ENCODE data around the gene CDH22. TPM values are rescaled to one million over a fixed set of nuclear protein-coding genes. Genes with fewer than 3 reads are reported as not detected.

The CDH22 gene
- total RNA-seq, 3 donors from 2014 or later (not counting 1 experiment from before 2014, with no cell fraction given), result not detected

GRCh38 chr20:46342451-46343347 lies 34.4 kb upstream of the CDH22 start:
- ATAC-seq, result no peak
- Mint-ChIP-seq H3K36me3 (no peaks in the 10 kb centered on the region), H3K27ac (peak overlapping the region in 1 of 2 donors; percentile 59), H3K27me3 (ENCODE audit: low read depth in 2 of 2) (peaks cover 24 to 29% of the 10 kb centered on the region in 2 donors), H3K9me3 (no peaks in the 10 kb centered on the region), H3K4me3 (peak overlapping the region; percentile 72), H3K4me1 (peaks cover 7 to 12% of the 10 kb centered on the region in 2 donors)
- DNase-seq, result no peak
- H3K4me1 ChIP-seq (ENCODE audit: control insufficient read depth, insufficient read depth, low read length), result peaks cover 12% of the 10 kb centered on the region
- H3K36me3 ChIP-seq (ENCODE audit: control insufficient read depth, insufficient read depth, low read length), result no peaks in the 10 kb centered on the region
- 60% methylated on average over 17 of the region's 17 CpGs for WGBS (ENCODE audit: insufficient coverage)
- no peak overlapping the region for H3K27ac ChIP-seq (ENCODE audit: low read length)
- intact Hi-C loops (cut with micrococcal nuclease), result no loop called here
- no peaks in the 10 kb centered on the region for H3K9me3 ChIP-seq (ENCODE audit: control insufficient read depth, insufficient read depth, low read length)
- TF ChIP-seq, protein P1, sequence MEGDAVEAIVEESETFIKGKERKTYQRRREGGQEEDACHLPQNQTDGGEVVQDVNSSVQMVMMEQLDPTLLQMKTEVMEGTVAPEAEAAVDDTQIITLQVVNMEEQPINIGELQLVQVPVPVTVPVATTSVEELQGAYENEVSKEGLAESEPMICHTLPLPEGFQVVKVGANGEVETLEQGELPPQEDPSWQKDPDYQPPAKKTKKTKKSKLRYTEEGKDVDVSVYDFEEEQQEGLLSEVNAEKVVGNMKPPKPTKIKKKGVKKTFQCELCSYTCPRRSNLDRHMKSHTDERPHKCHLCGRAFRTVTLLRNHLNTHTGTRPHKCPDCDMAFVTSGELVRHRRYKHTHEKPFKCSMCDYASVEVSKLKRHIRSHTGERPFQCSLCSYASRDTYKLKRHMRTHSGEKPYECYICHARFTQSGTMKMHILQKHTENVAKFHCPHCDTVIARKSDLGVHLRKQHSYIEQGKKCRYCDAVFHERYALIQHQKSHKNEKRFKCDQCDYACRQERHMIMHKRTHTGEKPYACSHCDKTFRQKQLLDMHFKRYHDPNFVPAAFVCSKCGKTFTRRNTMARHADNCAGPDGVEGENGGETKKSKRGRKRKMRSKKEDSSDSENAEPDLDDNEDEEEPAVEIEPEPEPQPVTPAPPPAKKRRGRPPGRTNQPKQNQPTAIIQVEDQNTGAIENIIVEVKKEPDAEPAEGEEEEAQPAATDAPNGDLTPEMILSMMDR (IDR thresholded peaks at IDR 0.05), result no peak
- H3K27me3 ChIP-seq (ENCODE audit: control insufficient read depth, insufficient read depth, low read length), result peaks cover 4% of the 10 kb centered on the region
- no peak overlapping the region for H3K4me3 ChIP-seq (ENCODE audit: low read length)

DNA sequence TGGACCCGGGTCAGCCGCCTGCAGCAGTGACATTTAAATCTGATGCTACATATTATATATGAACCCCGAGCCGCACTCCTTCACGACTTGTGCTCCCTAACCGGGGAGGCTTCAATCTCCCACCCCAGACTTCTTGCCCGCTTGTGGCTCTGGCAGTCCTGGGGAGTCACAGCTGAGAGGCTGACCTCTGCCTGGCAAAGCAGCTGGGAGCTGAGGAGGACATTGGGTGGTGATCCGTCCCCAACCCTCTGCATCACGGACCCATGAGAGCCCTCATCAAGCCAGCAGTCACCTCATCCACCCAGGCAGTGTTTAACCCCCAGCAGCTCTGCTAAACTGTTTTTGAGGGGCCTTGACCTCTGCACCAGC lies 33.7 kb upstream of the CDH22 start:
- ATAC-seq, result no peak
- intact Hi-C loops (cut with micrococcal nuclease), result no loop called here
- Mint-ChIP-seq H3K27ac (no peak overlapping the region), H3K4me1 (peaks cover 7 to 12% of the 10 kb centered on the region in 2 donors), H3K36me3 (no peaks in the 10 kb centered on the region), H3K4me3 (no peak overlapping the region), H3K27me3 (ENCODE audit: low read depth in 2 of 2) (peaks cover 24 to 29% of the 10 kb centered on the region in 2 donors), H3K9me3 (no peaks in the 10 kb centered on the region)
- TF ChIP-seq, protein P1 (IDR thresholded peaks at IDR 0.05), result no peak
- no peak overlapping the region for H3K4me3 ChIP-seq (ENCODE audit: low read length)
- H3K27me3 ChIP-seq (ENCODE audit: control insufficient read depth, insufficient read depth, low read length), result peaks cover 4% of the 10 kb centered on the region
- no peak for DNase-seq
- no peaks in the 10 kb centered on the region for H3K36me3 ChIP-seq (ENCODE audit: control insufficient read depth, insufficient read depth, low read length)
- peaks cover 12% of the 10 kb centered on the region for H3K4me1 ChIP-seq (ENCODE audit: control insufficient read depth, insufficient read depth, low read length)
- no peak overlapping the region for H3K27ac ChIP-seq (ENCODE audit: low read length)
- no peaks in the 10 kb centered on the region for H3K9me3 ChIP-seq (ENCODE audit: control insufficient read depth, insufficient read depth, low read length)
- WGBS (ENCODE audit: insufficient coverage), result 78% methylated on average over 9 of the region's 9 CpGs

- intact Hi-C loops (cut with micrococcal nuclease), result no loop called here
- WGBS (ENCODE audit: insufficient coverage), result 76% methylated on average over 24 of the region's 24 CpGs
- Mint-ChIP-seq H3K9me3 (no peaks in the 10 kb centered on the region), H3K27me3 (ENCODE audit: low read depth in 2 of 2) (peaks cover 24 to 29% of the 10 kb centered on the region in 2 donors), H3K36me3 (no peaks in the 10 kb centered on the region), H3K27ac (no peak overlapping the region), H3K4me1 (peaks cover 7 to 12% of the 10 kb centered on the region in 2 donors), H3K4me3 (no peak overlapping the region)
- no peaks in the 10 kb centered on the region for H3K36me3 ChIP-seq (ENCODE audit: control insufficient read depth, insufficient read depth, low read length)
- no peak for ATAC-seq
- no peak for DNase-seq
- peaks cover 12% of the 10 kb centered on the region for H3K4me1 ChIP-seq (ENCODE audit: control insufficient read depth, insufficient read depth, low read length)
- H3K4me3 ChIP-seq (ENCODE audit: low read length), result no peak overlapping the region
- H3K27me3 ChIP-seq (ENCODE audit: control insufficient read depth, insufficient read depth, low read length), result peaks cover 4% of the 10 kb centered on the region
- H3K27ac ChIP-seq (ENCODE audit: low read length), result no peak overlapping the region
- TF ChIP-seq, protein P1 (IDR thresholded peaks at IDR 0.05), result no peak
- H3K9me3 ChIP-seq (ENCODE audit: control insufficient read depth, insufficient read depth, low read length), result no peaks in the 10 kb centered on the region
Observed at GRCh38 chr20:46341074-46342009, 33.0 kb upstream of the CDH22 start.
